Measurements from ENCODE around the gene SYT6. TPM values are rescaled to one million over a fixed set of nuclear protein-coding genes. Genes with fewer than 3 reads are reported as not detected.
A peak's percentile ranks its signal among the peaks of the same experiment; 100 is the strongest.

Gene SYT6
- total RNA-seq, 1 experiment from 2014 or later, result 54.2 TPM

DNA sequence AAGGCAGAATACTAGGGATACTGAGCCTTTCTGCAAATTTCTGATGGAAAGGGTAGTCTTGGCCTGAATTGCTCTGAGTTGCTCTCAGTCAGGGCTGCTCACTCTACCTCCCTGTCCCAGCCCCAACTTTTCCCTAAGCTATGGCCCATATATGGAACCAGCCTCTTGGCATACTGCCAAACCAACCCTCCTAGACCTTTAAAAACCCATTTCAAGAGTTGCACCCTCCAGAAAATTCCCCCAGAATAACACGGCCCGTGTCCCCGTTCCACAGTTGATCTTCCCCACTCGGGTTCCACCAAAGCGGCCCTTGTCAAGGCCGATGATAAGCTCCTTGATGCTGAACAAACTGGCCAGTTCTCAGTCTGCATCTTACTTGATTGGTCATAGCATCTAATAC is 25.4 kb downstream of the SYT6 start (continued):
- TF ChIP-seq, protein P1, sequence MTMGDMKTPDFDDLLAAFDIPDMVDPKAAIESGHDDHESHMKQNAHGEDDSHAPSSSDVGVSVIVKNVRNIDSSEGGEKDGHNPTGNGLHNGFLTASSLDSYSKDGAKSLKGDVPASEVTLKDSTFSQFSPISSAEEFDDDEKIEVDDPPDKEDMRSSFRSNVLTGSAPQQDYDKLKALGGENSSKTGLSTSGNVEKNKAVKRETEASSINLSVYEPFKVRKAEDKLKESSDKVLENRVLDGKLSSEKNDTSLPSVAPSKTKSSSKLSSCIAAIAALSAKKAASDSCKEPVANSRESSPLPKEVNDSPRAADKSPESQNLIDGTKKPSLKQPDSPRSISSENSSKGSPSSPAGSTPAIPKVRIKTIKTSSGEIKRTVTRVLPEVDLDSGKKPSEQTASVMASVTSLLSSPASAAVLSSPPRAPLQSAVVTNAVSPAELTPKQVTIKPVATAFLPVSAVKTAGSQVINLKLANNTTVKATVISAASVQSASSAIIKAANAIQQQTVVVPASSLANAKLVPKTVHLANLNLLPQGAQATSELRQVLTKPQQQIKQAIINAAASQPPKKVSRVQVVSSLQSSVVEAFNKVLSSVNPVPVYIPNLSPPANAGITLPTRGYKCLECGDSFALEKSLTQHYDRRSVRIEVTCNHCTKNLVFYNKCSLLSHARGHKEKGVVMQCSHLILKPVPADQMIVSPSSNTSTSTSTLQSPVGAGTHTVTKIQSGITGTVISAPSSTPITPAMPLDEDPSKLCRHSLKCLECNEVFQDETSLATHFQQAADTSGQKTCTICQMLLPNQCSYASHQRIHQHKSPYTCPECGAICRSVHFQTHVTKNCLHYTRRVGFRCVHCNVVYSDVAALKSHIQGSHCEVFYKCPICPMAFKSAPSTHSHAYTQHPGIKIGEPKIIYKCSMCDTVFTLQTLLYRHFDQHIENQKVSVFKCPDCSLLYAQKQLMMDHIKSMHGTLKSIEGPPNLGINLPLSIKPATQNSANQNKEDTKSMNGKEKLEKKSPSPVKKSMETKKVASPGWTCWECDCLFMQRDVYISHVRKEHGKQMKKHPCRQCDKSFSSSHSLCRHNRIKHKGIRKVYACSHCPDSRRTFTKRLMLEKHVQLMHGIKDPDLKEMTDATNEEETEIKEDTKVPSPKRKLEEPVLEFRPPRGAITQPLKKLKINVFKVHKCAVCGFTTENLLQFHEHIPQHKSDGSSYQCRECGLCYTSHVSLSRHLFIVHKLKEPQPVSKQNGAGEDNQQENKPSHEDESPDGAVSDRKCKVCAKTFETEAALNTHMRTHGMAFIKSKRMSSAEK (CRISPR knock-in tag; IDR thresholded peaks at IDR 0.05; ENCODE audit: borderline replicate concordance), result no peak
- no peak for TF ChIP-seq ZNF219 (CRISPR knock-in tag; IDR thresholded peaks at IDR 0.05; ENCODE audit: borderline replicate concordance)
- TF ChIP-seq, protein P2, sequence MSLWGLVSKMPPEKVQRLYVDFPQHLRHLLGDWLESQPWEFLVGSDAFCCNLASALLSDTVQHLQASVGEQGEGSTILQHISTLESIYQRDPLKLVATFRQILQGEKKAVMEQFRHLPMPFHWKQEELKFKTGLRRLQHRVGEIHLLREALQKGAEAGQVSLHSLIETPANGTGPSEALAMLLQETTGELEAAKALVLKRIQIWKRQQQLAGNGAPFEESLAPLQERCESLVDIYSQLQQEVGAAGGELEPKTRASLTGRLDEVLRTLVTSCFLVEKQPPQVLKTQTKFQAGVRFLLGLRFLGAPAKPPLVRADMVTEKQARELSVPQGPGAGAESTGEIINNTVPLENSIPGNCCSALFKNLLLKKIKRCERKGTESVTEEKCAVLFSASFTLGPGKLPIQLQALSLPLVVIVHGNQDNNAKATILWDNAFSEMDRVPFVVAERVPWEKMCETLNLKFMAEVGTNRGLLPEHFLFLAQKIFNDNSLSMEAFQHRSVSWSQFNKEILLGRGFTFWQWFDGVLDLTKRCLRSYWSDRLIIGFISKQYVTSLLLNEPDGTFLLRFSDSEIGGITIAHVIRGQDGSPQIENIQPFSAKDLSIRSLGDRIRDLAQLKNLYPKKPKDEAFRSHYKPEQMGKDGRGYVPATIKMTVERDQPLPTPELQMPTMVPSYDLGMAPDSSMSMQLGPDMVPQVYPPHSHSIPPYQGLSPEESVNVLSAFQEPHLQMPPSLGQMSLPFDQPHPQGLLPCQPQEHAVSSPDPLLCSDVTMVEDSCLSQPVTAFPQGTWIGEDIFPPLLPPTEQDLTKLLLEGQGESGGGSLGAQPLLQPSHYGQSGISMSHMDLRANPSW (CRISPR knock-in tag; conservative IDR thresholded peaks at IDR 0.05; ENCODE audit: low read depth), result no peak
- TF ChIP-seq, protein P3, sequence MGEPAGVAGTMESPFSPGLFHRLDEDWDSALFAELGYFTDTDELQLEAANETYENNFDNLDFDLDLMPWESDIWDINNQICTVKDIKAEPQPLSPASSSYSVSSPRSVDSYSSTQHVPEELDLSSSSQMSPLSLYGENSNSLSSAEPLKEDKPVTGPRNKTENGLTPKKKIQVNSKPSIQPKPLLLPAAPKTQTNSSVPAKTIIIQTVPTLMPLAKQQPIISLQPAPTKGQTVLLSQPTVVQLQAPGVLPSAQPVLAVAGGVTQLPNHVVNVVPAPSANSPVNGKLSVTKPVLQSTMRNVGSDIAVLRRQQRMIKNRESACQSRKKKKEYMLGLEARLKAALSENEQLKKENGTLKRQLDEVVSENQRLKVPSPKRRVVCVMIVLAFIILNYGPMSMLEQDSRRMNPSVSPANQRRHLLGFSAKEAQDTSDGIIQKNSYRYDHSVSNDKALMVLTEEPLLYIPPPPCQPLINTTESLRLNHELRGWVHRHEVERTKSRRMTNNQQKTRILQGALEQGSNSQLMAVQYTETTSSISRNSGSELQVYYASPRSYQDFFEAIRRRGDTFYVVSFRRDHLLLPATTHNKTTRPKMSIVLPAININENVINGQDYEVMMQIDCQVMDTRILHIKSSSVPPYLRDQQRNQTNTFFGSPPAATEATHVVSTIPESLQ (CRISPR knock-in tag; IDR thresholded peaks at IDR 0.05), result no peak

DNA sequence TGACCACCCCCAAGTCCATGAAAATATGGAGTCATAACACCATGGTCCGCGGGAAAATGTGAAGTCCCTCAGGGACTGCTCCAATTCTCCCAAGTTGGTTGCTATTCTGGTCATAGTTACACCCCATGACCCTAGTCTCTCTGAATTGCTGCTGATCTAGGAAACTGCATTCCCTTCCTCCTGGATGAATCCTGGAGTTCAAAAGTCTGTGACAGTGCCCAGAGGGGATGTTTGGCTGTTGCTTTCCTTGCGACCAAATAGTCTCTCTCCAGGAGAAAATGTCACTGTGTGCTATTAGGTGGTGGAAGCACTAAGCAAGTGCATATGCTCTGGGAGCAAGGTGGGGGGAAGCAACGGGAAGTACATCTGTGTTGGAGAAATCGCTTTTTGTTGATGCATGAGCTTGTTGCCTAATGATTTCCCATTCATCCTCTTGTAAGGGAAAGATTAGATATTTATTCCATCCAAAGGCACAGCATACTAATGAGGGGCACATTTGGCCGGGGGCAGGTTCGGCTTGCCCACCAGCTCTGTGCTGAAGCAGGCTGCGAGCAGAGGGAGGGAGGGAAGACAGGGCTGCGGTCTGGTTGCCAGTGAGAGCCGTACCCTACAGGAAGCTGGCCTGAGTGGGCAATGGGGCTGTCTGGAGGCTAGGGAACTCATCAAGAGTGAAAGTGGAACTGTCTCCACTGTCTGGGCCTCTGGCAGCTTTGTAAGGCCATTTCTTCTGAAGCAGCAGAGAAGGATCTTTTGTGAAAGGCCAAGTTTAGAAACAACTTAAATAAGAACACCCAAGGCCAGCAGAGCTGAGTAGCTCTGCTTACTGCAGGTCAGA is 27.2 kb downstream of the SYT6 start:
- peak overlapping the region; percentile 55 for H3K27ac Mint-ChIP-seq
- ChIA-PET CTCF (interaction anchor here (1.3 to 1.8 kb wide), 3 partner anchors 8 to 148 kb away, joined by 3 to 6 read pairs (median 4); partner anchors contain the start of gene OLFML3), POLR2A (interaction anchor here (0.5 to 1.0 kb wide), 2 partner anchors 16 to 120 kb away, joined by 3 to 4 read pairs; no protein-coding TSS in a partner anchor)
- no peak for ATAC-seq
- no peaks in the 10 kb centered on the region for H3K27me3 Mint-ChIP-seq (ENCODE audit: low read depth)
- no peaks in the 10 kb centered on the region for H3K9me3 Mint-ChIP-seq
- H3K4me1 Mint-ChIP-seq, result peaks cover 35% of the 10 kb centered on the region
- H3K36me3 Mint-ChIP-seq, result peaks cover 91% of the 10 kb centered on the region
- H3K4me3 Mint-ChIP-seq, result no peak overlapping the region
- no peak for DNase-seq (ENCODE audit: low spot score)
- TF ChIP-seq FOXJ3 (CRISPR knock-in tag; IDR thresholded peaks at IDR 0.05; ENCODE audit: borderline replicate concordance), result no peak
- TF ChIP-seq JUN (CRISPR knock-in tag; IDR thresholded peaks at IDR 0.05), result no peak
- no peak for TF ChIP-seq RELA (CRISPR knock-in tag; IDR thresholded peaks at IDR 0.05; ENCODE audit: borderline replicate concordance)
- TF ChIP-seq, protein P4, sequence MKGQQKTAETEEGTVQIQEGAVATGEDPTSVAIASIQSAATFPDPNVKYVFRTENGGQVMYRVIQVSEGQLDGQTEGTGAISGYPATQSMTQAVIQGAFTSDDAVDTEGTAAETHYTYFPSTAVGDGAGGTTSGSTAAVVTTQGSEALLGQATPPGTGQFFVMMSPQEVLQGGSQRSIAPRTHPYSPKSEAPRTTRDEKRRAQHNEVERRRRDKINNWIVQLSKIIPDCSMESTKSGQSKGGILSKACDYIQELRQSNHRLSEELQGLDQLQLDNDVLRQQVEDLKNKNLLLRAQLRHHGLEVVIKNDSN (CRISPR knock-in tag; IDR thresholded peaks at IDR 0.05), result no peak
- TF ChIP-seq ZNF263 (CRISPR knock-in tag; IDR thresholded peaks at IDR 0.05; ENCODE audit: low read depth), result no peak
- TF ChIP-seq SOX15 (CRISPR knock-in tag; IDR thresholded peaks at IDR 0.05), result no peak
- TF ChIP-seq, protein P5, sequence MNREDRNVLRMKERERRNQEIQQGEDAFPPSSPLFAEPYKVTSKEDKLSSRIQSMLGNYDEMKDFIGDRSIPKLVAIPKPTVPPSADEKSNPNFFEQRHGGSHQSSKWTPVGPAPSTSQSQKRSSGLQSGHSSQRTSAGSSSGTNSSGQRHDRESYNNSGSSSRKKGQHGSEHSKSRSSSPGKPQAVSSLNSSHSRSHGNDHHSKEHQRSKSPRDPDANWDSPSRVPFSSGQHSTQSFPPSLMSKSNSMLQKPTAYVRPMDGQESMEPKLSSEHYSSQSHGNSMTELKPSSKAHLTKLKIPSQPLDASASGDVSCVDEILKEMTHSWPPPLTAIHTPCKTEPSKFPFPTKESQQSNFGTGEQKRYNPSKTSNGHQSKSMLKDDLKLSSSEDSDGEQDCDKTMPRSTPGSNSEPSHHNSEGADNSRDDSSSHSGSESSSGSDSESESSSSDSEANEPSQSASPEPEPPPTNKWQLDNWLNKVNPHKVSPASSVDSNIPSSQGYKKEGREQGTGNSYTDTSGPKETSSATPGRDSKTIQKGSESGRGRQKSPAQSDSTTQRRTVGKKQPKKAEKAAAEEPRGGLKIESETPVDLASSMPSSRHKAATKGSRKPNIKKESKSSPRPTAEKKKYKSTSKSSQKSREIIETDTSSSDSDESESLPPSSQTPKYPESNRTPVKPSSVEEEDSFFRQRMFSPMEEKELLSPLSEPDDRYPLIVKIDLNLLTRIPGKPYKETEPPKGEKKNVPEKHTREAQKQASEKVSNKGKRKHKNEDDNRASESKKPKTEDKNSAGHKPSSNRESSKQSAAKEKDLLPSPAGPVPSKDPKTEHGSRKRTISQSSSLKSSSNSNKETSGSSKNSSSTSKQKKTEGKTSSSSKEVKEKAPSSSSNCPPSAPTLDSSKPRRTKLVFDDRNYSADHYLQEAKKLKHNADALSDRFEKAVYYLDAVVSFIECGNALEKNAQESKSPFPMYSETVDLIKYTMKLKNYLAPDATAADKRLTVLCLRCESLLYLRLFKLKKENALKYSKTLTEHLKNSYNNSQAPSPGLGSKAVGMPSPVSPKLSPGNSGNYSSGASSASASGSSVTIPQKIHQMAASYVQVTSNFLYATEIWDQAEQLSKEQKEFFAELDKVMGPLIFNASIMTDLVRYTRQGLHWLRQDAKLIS (CRISPR knock-in tag; IDR thresholded peaks at IDR 0.05; ENCODE audit: borderline replicate concordance), result no peak
- TF ChIP-seq GABPB1 (CRISPR knock-in tag; IDR thresholded peaks at IDR 0.05), result no peak
- TF ChIP-seq, protein P6, sequence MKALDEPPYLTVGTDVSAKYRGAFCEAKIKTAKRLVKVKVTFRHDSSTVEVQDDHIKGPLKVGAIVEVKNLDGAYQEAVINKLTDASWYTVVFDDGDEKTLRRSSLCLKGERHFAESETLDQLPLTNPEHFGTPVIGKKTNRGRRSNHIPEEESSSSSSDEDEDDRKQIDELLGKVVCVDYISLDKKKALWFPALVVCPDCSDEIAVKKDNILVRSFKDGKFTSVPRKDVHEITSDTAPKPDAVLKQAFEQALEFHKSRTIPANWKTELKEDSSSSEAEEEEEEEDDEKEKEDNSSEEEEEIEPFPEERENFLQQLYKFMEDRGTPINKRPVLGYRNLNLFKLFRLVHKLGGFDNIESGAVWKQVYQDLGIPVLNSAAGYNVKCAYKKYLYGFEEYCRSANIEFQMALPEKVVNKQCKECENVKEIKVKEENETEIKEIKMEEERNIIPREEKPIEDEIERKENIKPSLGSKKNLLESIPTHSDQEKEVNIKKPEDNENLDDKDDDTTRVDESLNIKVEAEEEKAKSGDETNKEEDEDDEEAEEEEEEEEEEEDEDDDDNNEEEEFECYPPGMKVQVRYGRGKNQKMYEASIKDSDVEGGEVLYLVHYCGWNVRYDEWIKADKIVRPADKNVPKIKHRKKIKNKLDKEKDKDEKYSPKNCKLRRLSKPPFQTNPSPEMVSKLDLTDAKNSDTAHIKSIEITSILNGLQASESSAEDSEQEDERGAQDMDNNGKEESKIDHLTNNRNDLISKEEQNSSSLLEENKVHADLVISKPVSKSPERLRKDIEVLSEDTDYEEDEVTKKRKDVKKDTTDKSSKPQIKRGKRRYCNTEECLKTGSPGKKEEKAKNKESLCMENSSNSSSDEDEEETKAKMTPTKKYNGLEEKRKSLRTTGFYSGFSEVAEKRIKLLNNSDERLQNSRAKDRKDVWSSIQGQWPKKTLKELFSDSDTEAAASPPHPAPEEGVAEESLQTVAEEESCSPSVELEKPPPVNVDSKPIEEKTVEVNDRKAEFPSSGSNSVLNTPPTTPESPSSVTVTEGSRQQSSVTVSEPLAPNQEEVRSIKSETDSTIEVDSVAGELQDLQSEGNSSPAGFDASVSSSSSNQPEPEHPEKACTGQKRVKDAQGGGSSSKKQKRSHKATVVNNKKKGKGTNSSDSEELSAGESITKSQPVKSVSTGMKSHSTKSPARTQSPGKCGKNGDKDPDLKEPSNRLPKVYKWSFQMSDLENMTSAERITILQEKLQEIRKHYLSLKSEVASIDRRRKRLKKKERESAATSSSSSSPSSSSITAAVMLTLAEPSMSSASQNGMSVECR (CRISPR knock-in tag; IDR thresholded peaks at IDR 0.05; ENCODE audit: borderline replicate concordance), result no peak
- no peak for TF ChIP-seq ZNF138 (CRISPR knock-in tag; conservative IDR thresholded peaks at IDR 0.05)
